ENCODE results near the gene EMP1.

The EMP1 gene

DNA sequence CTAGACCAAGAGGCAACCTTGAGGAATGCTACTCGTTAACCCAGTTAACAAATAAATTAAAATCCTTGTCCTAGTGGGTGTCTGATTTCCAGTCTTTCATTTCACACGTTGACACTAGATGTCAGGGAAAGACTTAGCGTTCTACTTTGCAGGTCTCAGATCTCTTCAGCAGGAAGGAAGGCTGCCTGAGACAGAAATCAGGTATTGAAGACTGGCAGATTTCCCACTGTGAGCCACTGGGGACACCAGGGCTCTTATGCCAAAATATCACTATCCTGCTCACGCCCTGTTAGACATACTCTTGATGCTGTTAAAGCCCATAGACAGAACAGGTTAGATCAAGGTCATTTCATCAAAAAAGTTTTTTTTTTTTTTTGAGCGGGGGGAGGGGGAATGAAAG, 33.0 kb downstream of the EMP1 start:
- H3K36me3 ChIP-seq (ENCODE audit: insufficient read depth, low read length): no peaks in the 10 kb centered on the region
- no peaks in the 10 kb centered on the region for H3K9me3 ChIP-seq (ENCODE audit: low read length)
- no peak overlapping the region for H3K27ac ChIP-seq (ENCODE audit: low read depth, low read length)
- no peaks in the 10 kb centered on the region for H3K4me1 ChIP-seq (ENCODE audit: insufficient read depth, low read length)
- H3K4me3 ChIP-seq (ENCODE audit: low read depth in 1 of 2, low read length in 2 of 2): no peak overlapping the region
- H3K27me3 ChIP-seq (ENCODE audit: control insufficient read depth in 1 of 2, insufficient read depth in 2 of 2, low read length in 2 of 2): no peaks in the 10 kb centered on the region
- no peak overlapping the region for H3K9ac ChIP-seq (ENCODE audit: low read length)

- Histone ChIP-seq H3K27me3 (ENCODE audit: control insufficient read depth in 1 of 2, insufficient read depth in 2 of 2, low read length in 2 of 2) (no peaks in the 10 kb centered on the region), H3K9ac (ENCODE audit: low read length) (no peak overlapping the region), H3K27ac (ENCODE audit: low read depth, low read length) (no peak overlapping the region), H3K36me3 (ENCODE audit: insufficient read depth, low read length) (no peaks in the 10 kb centered on the region), H3K4me3 (ENCODE audit: low read depth in 1 of 2, low read length in 2 of 2) (no peak overlapping the region), H3K9me3 (ENCODE audit: low read length) (no peaks in the 10 kb centered on the region), H3K4me1 (ENCODE audit: insufficient read depth, low read length) (no peaks in the 10 kb centered on the region)
These were observed 34.0 kb downstream of the EMP1 start for GRCh38 chr12:13230500-13230899.

DNA sequence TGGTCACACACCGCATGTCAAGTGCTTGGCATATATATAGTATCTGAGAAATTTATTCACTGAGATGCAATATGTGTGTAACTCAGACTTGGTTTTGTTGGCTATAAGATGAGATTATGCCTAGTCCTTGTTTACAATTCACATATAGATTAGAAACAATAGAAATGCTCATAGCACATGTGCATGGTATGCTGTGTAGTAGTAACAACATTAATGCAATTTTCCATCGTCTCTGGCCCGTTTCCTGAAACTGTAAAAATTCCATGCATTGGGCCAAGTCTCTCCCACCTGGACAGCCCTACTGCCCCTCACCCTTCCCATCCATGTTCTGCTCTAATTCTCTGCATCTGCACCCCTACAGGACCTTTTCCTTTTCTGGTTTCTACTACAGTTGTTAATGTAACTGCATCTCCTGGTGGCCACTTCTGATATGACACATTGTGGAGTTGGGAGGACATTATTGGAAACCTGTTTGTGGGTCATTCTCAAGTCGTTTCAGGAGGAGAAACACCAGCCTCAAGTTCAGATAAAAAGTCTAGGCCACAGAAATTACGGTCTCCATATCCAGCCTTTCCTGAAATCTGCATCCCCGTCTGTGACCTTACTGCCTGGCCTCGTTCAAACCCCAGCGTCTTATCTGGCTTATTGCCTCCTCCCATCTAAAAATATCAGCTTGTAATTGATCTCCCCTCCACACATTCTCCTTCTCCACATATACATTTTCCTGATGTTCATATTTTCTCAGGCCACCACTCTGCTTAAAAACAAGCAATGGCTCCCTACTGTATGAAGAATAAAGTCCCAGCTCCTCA, 37.5 kb downstream of the EMP1 start:
- Histone ChIP-seq H3K27me3 (ENCODE audit: control insufficient read depth in 1 of 2, insufficient read depth in 2 of 2, low read length in 2 of 2) (no peaks in the 10 kb centered on the region), H3K4me3 (ENCODE audit: low read depth in 1 of 2, low read length in 2 of 2) (no peak overlapping the region), H3K9me3 (ENCODE audit: low read length) (no peaks in the 10 kb centered on the region), H3K27ac (ENCODE audit: low read depth, low read length) (no peak overlapping the region), H3K36me3 (ENCODE audit: insufficient read depth, low read length) (no peaks in the 10 kb centered on the region), H3K9ac (ENCODE audit: low read length) (no peak overlapping the region), H3K4me1 (ENCODE audit: insufficient read depth, low read length) (no peaks in the 10 kb centered on the region)

- H3K9ac ChIP-seq (ENCODE audit: low read length): no peak overlapping the region
- no peaks in the 10 kb centered on the region for H3K4me1 ChIP-seq (ENCODE audit: insufficient read depth, low read length)
- H3K36me3 ChIP-seq (ENCODE audit: insufficient read depth, low read length): no peaks in the 10 kb centered on the region
- no peaks in the 10 kb centered on the region for H3K9me3 ChIP-seq (ENCODE audit: low read length)
- no peak overlapping the region for H3K4me3 ChIP-seq (ENCODE audit: low read depth in 1 of 2, low read length in 2 of 2)
- no peak overlapping the region for H3K27ac ChIP-seq (ENCODE audit: low read depth, low read length)
- H3K27me3 ChIP-seq (ENCODE audit: control insufficient read depth in 1 of 2, insufficient read depth in 2 of 2, low read length in 2 of 2): no peaks in the 10 kb centered on the region
These were observed 41.7 kb downstream of the EMP1 start for GRCh38 chr12:13238204-13238603.

DNA sequence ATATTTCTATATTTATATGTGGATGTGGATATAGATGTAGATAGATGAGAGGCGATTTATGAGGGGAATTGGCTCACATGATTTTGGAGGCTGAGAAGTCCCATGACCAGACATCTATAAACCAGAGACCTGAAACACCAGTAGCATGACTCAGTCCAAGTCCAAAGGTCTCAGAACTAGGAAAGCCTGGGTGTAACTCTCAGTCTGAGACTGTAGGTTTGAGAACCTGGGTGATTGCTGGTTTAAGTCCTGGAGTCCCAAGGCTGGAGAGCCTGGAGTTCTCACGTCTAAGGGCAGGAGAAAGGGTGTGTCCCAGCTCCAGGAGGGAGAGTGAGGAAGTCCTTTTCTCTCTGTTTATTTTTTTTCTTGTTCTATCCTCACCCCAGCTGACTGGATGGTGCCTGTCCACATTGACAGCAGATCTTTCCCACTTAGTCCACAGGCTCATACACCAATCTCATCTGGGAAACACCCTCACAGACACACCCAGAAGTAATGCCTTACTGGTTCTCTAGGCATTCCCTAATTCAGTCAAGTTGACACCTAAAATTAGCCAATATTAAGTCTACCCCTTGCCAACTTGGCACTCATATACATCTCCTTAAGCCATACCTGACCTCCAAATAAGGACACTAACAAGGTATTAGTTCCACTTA, 45.4 kb downstream of the EMP1 start:
- no peaks in the 10 kb centered on the region for H3K4me1 ChIP-seq (ENCODE audit: insufficient read depth, low read length)
- H3K4me3 ChIP-seq (ENCODE audit: low read depth in 1 of 2, low read length in 2 of 2): no peak overlapping the region
- H3K27me3 ChIP-seq (ENCODE audit: control insufficient read depth in 1 of 2, insufficient read depth in 2 of 2, low read length in 2 of 2): no peaks in the 10 kb centered on the region

GRCh38 chr12:13242936-13243335, 46.4 kb downstream of the EMP1 start:
- Histone ChIP-seq H3K9me3 (ENCODE audit: low read length) (no peaks in the 10 kb centered on the region), H3K9ac (ENCODE audit: low read length) (no peak overlapping the region), H3K4me1 (ENCODE audit: insufficient read depth, low read length) (no peaks in the 10 kb centered on the region), H3K36me3 (ENCODE audit: insufficient read depth, low read length) (no peaks in the 10 kb centered on the region), H3K27ac (ENCODE audit: low read depth, low read length) (no peak overlapping the region), H3K4me3 (ENCODE audit: low read depth in 1 of 2, low read length in 2 of 2) (no peak overlapping the region), H3K27me3 (ENCODE audit: control insufficient read depth in 1 of 2, insufficient read depth in 2 of 2, low read length in 2 of 2) (no peaks in the 10 kb centered on the region)

More for the DNA sequence above, 45.4 kb downstream of the EMP1 start:
- Histone ChIP-seq H3K9me3 (ENCODE audit: low read length) (no peaks in the 10 kb centered on the region), H3K27ac (ENCODE audit: low read depth, low read length) (no peak overlapping the region), H3K36me3 (ENCODE audit: insufficient read depth, low read length) (no peaks in the 10 kb centered on the region), H3K9ac (ENCODE audit: low read length) (no peak overlapping the region)

DNA sequence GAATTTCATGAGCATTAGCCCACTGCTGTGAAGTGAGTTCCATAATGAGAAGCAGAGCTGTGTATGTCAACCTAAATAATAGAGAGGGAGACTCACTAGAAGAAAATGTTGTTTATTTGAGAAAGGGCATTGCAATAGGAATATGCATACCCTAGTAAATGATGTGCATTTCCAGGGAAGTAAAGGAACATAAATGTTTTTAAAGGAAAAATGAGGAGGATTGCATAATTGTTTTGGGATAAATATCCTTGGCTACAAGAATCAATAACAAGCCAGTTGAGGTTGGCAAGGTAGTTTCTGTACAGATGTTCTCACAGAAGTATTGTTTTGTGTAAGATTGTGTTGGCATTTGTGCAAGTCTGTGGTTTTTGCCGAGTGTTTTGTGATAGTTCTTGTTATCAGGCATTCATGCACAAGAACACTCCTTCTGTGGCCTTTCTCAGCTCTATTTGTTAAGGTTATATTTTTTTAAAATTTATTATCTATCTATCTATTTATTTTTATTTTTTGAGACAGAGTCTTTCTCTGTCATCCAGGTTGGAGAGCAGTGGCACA, 47.1 kb downstream of the EMP1 start:
- H3K36me3 ChIP-seq (ENCODE audit: insufficient read depth, low read length): no peaks in the 10 kb centered on the region
- H3K4me3 ChIP-seq (ENCODE audit: low read depth in 1 of 2, low read length in 2 of 2): no peak overlapping the region
- H3K4me1 ChIP-seq (ENCODE audit: insufficient read depth, low read length): no peaks in the 10 kb centered on the region
- no peak overlapping the region for H3K9ac ChIP-seq (ENCODE audit: low read length)
- no peaks in the 10 kb centered on the region for H3K9me3 ChIP-seq (ENCODE audit: low read length)
- H3K27ac ChIP-seq (ENCODE audit: low read depth, low read length): no peak overlapping the region
- H3K27me3 ChIP-seq (ENCODE audit: control insufficient read depth in 1 of 2, insufficient read depth in 2 of 2, low read length in 2 of 2): no peaks in the 10 kb centered on the region

DNA sequence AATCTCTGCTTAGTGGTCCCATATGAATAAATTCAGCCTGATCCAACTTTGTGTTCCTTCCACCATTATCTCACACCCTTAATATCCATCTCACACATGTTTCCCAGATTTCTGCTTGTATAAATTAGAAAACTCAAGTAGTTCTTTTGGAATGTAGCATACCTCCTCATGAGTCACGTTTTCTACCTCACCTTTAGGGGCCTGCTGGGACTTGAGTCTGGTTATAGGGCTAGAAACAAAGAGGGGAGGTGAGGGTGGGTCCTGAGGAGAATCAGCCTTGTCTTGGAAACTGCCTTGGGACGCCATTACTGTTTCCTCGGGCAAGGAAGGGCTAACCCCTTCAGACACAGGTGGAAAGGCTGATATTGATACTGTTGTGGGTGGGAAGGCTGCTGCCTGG, 51.1 kb downstream of the EMP1 start:
- Histone ChIP-seq H3K27ac (ENCODE audit: low read depth, low read length) (no peak overlapping the region), H3K9ac (ENCODE audit: low read length) (no peak overlapping the region), H3K4me1 (ENCODE audit: insufficient read depth, low read length) (no peaks in the 10 kb centered on the region)

DNA sequence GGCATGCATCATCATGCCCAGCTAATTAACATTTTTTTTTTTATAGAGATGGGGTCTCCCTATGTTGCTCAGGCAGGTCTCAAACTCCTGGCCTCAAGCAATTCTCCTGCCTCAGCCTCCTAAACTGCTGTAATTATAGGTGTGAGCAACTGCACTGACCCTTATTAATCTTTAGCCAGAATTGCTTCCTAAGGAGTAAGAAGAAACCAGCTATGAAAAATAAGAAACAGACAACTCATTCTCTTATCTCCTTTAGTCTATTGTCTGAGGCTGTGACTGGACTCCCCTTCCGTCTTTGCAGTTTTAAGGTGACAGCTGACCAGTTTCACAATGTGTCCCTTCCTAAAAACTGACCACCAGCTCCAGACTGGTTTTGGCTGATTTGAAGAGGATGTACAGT, 52.4 kb downstream of the EMP1 start:
- Histone ChIP-seq H3K27me3 (ENCODE audit: control insufficient read depth in 1 of 2, insufficient read depth in 2 of 2, low read length in 2 of 2) (no peaks in the 10 kb centered on the region), H3K27ac (ENCODE audit: low read depth, low read length) (no peak overlapping the region), H3K4me3 (ENCODE audit: low read depth in 1 of 2, low read length in 2 of 2) (no peak overlapping the region), H3K9me3 (ENCODE audit: low read length) (no peaks in the 10 kb centered on the region), H3K36me3 (ENCODE audit: insufficient read depth, low read length) (no peaks in the 10 kb centered on the region), H3K9ac (ENCODE audit: low read length) (no peak overlapping the region), H3K4me1 (ENCODE audit: insufficient read depth, low read length) (no peaks in the 10 kb centered on the region)

More for the DNA sequence above, 51.1 kb downstream of the EMP1 start:
- H3K27me3 ChIP-seq (ENCODE audit: control insufficient read depth in 1 of 2, insufficient read depth in 2 of 2, low read length in 2 of 2): no peaks in the 10 kb centered on the region
- no peaks in the 10 kb centered on the region for H3K9me3 ChIP-seq (ENCODE audit: low read length)
- H3K36me3 ChIP-seq (ENCODE audit: insufficient read depth, low read length): no peaks in the 10 kb centered on the region
- no peak overlapping the region for H3K4me3 ChIP-seq (ENCODE audit: low read depth in 1 of 2, low read length in 2 of 2)

- Histone ChIP-seq H3K27me3 (ENCODE audit: control insufficient read depth in 1 of 2, insufficient read depth in 2 of 2, low read length in 2 of 2) (no peaks in the 10 kb centered on the region), H3K36me3 (ENCODE audit: insufficient read depth, low read length) (no peaks in the 10 kb centered on the region), H3K27ac (ENCODE audit: low read depth, low read length) (no peak overlapping the region), H3K4me1 (ENCODE audit: insufficient read depth, low read length) (no peaks in the 10 kb centered on the region), H3K4me3 (ENCODE audit: low read depth in 1 of 2, low read length in 2 of 2) (no peak overlapping the region), H3K9ac (ENCODE audit: low read length) (no peak overlapping the region), H3K9me3 (ENCODE audit: low read length) (no peaks in the 10 kb centered on the region)
These were observed 53.9 kb downstream of the EMP1 start for GRCh38 chr12:13250416-13250815.

DNA sequence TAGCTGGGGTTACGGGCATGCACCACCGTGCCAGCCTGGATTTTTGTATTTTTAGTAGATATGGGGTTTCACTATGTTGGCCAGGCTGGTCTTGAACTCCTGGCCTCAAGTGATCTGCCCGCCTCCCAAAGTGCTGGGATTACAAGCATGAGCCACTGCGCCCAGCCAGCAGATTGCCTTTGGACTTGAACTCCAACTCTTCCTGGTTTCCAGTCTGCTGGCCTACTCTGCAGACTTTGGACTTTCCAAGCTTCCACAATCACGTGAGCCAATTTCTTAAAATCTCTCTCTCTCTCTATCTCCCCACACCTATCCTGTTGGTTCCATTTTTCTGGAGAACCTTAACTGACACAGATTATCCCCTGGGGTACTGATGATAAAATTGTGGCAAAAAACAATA, 55.0 kb downstream of the EMP1 start:
- no peak overlapping the region for H3K4me3 ChIP-seq (ENCODE audit: low read depth in 1 of 2, low read length in 2 of 2)
- no peaks in the 10 kb centered on the region for H3K36me3 ChIP-seq (ENCODE audit: insufficient read depth, low read length)
- H3K9ac ChIP-seq (ENCODE audit: low read length): no peak overlapping the region
- H3K4me1 ChIP-seq (ENCODE audit: insufficient read depth, low read length): peaks cover 6% of the 10 kb centered on the region
- H3K9me3 ChIP-seq (ENCODE audit: low read length): no peaks in the 10 kb centered on the region
- H3K27me3 ChIP-seq (ENCODE audit: control insufficient read depth in 1 of 2, insufficient read depth in 2 of 2, low read length in 2 of 2): no peaks in the 10 kb centered on the region
- no peak overlapping the region for H3K27ac ChIP-seq (ENCODE audit: low read depth, low read length)

Data from muscle layer of colon (tissue), 2 donors.